Astrocyte (in vitro differentiated cells and primary cell): ENCODE results near the gene SLC1A3. TPM values are rescaled to one million over a fixed set of nuclear protein-coding genes. Genes with fewer than 3 reads are reported as not detected.

Source experiments
- DNase-seq: peaks from one replicate; pipeline ENCODE4 v3.0.0-alpha.2; 2010; ENCODE audit warnings: low read depth
- FAIRE-seq: peaks from 2 replicates; lab custom pipeline; 2011; peaks lifted over from hg19 to GRCh38; lab: Jason Lieb, UNC
- H2AFZ ChIP-seq: 2 replicates; pipeline ENCODE4 v1.6.0; 2012; ENCODE audit warnings: low read depth, low read length, inconsistent platforms
- H3K27ac ChIP-seq: 2 replicates; pipeline ENCODE4 v1.5.1; 2011; ENCODE audit warnings: low read depth, low read length, inconsistent platforms
- H3K27me3 ChIP-seq: 2 replicates; pipeline ENCODE4 v1.6.0; 2011; ENCODE audit warnings: low read length, inconsistent platforms; ENCODE audit not compliant: insufficient read depth
- H3K36me3 ChIP-seq: 2 replicates; pipeline ENCODE4 v1.5.1; 2011; ENCODE audit warnings: low read length, inconsistent platforms; ENCODE audit not compliant: insufficient read depth
- H3K4me1 ChIP-seq: 2 replicates; pipeline ENCODE4 v1.5.1; 2011; ENCODE audit warnings: low read length, inconsistent platforms; ENCODE audit not compliant: insufficient read depth
- H3K4me2 ChIP-seq: 2 replicates; pipeline ENCODE4 v1.6.0; 2012; ENCODE audit warnings: low read length, inconsistent platforms
- H3K4me3 ChIP-seq: 2 replicates; pipeline ENCODE4 v1.5.1; 2011; ENCODE audit warnings: low read depth, mild to moderate bottlenecking, low read length, inconsistent platforms; ENCODE audit not compliant: insufficient read depth
- H3K79me2 ChIP-seq: 2 replicates; pipeline ENCODE4 v1.6.0; 2012; ENCODE audit warnings: mild to moderate bottlenecking, low read length, inconsistent platforms; ENCODE audit not compliant: insufficient read depth
- H3K9ac ChIP-seq: 2 replicates; pipeline ENCODE4 v1.6.0; 2012; ENCODE audit warnings: mild to moderate bottlenecking, low read length, inconsistent platforms
- H3K9me3 ChIP-seq: 2 replicates; pipeline ENCODE4 v1.5.1; 2012; ENCODE audit warnings: low read depth, mild to moderate bottlenecking, low read length, inconsistent platforms; ENCODE audit not compliant: insufficient read depth
- H4K20me1 ChIP-seq: 2 replicates; pipeline ENCODE4 v1.6.0; 2012; ENCODE audit warnings: low read length, inconsistent platforms; ENCODE audit not compliant: insufficient read depth
- H3K27ac Mint-ChIP-seq: one replicate; pipeline ENCODE4 v1.8.0; 2021; ENCODE audit warnings: mild to moderate bottlenecking, mixed read lengths; ENCODE audit not compliant: unreplicated experiment
- H3K27me3 Mint-ChIP-seq: one replicate; pipeline ENCODE4 v1.8.0; 2021; ENCODE audit warnings: low read depth, mixed read lengths; ENCODE audit not compliant: unreplicated experiment
- H3K36me3 Mint-ChIP-seq: one replicate; pipeline ENCODE4 v1.8.0; 2021; ENCODE audit warnings: low read depth, mixed read lengths; ENCODE audit not compliant: unreplicated experiment
- H3K4me1 Mint-ChIP-seq: one replicate; pipeline ENCODE4 v1.8.0; 2021; ENCODE audit warnings: low read depth, mixed read lengths; ENCODE audit not compliant: unreplicated experiment
- H3K4me3 Mint-ChIP-seq: one replicate; pipeline ENCODE4 v1.8.0; 2021; ENCODE audit warnings: mild to moderate bottlenecking, moderate library complexity, mixed read lengths; ENCODE audit not compliant: unreplicated experiment
- H3K9me3 Mint-ChIP-seq: one replicate; pipeline ENCODE4 v1.8.0; 2021; ENCODE audit warnings: mild to moderate bottlenecking, mixed read lengths; ENCODE audit not compliant: unreplicated experiment
- EZH2 ChIP-seq: IDR thresholded peaks from 2 replicates; pipeline ENCODE4 v1.6.1; 2012; ENCODE audit warnings: mild to moderate bottlenecking, low read length, inconsistent platforms; ENCODE audit not compliant: insufficient read depth
- total RNA-seq: library from RNA; stranded (reverse); gene quantifications from 2 replicates; pipeline ENCODE4 v1.2.1, GENCODE V29; 2021
- TF ChIP-seq, protein P1 (sequence below): IDR thresholded peaks from 2 replicates; pipeline ENCODE4 v1.5.1; 2011; ENCODE audit warnings: low read depth, mild to moderate bottlenecking, inconsistent platforms, low read length, moderate library complexity; ENCODE audit not compliant: insufficient read depth

SLC1A3 gene
- total RNA-seq, 1 donor from 2014 or later, result 23.8 TPM

DNA sequence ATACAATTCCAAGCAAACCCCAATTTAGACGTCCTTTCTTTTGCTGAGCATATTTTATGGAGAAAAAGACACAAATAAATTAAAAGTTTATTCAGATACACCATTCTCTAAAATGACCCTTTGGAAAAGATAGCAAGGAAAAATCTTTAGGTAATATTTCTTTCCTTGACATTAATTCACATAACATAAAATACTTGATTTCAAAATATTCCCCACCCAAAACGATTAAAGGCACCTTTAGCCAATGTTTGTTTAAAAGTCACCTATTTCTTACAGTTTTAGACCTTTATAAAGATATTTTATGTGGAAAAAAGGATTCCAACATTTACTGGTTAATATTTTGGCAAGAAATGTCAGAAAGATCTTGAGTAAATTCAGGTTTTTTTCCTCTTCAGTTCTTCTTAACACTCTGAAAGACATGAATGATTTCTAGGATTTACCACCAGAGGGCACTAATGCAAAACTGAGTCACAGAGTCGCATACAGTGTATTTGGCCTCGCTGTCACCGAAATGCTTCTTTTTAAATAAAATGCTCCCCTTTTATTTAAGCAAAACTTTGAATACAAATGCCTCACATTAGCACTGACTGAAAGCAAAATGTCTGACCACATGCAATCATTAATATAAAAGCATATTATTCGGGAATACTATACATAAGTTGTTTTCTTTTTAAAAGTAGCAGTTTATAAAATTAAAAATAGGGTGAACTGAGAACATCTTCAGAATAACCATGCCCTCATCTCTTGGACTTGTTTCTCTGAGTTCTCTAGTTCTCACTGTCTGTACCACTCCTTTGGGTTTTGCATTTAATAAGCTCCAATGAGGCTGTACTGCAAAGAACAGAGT is 122.5 kb downstream of the SLC1A3 start:
- H3K27me3 Mint-ChIP-seq, result peaks cover 6% of the 10 kb centered on the region
- no peaks in the 10 kb centered on the region for H3K36me3 Mint-ChIP-seq
- no peaks in the 10 kb centered on the region for H3K9me3 Mint-ChIP-seq
- H3K27ac ChIP-seq, result no peak overlapping the region
- H3K36me3 ChIP-seq, result no peaks in the 10 kb centered on the region
- no peaks in the 10 kb centered on the region for H3K9me3 ChIP-seq
- H3K9ac ChIP-seq, result no peak overlapping the region
- H3K27ac Mint-ChIP-seq, result no peak overlapping the region
- peaks cover 4% of the 10 kb centered on the region for H3K27me3 ChIP-seq
- TF ChIP-seq, protein P1, sequence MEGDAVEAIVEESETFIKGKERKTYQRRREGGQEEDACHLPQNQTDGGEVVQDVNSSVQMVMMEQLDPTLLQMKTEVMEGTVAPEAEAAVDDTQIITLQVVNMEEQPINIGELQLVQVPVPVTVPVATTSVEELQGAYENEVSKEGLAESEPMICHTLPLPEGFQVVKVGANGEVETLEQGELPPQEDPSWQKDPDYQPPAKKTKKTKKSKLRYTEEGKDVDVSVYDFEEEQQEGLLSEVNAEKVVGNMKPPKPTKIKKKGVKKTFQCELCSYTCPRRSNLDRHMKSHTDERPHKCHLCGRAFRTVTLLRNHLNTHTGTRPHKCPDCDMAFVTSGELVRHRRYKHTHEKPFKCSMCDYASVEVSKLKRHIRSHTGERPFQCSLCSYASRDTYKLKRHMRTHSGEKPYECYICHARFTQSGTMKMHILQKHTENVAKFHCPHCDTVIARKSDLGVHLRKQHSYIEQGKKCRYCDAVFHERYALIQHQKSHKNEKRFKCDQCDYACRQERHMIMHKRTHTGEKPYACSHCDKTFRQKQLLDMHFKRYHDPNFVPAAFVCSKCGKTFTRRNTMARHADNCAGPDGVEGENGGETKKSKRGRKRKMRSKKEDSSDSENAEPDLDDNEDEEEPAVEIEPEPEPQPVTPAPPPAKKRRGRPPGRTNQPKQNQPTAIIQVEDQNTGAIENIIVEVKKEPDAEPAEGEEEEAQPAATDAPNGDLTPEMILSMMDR, result peak; percentile 78
- TF ChIP-seq EZH2, result no peak
- H3K4me2 ChIP-seq, result no peak overlapping the region
- no peak overlapping the region for H3K4me3 Mint-ChIP-seq
- no peak overlapping the region for H3K4me3 ChIP-seq
- H4K20me1 ChIP-seq, result no peaks in the 10 kb centered on the region
- no peaks in the 10 kb centered on the region for H3K4me1 ChIP-seq
- H3K79me2 ChIP-seq, result no peaks in the 10 kb centered on the region
- no peaks in the 10 kb centered on the region for H3K4me1 Mint-ChIP-seq
- DNase-seq, result peak; percentile 42
- H2AFZ ChIP-seq, result no peak overlapping the region
- no peak for FAIRE-seq

GRCh38 chr5:36730537-36731216 is 124.3 kb downstream of the SLC1A3 start:
- FAIRE-seq (no peak), DNase-seq (no peak)
- H3K36me3 ChIP-seq, result no peaks in the 10 kb centered on the region
- H4K20me1 ChIP-seq, result no peaks in the 10 kb centered on the region
- Mint-ChIP-seq H3K9me3 (no peaks in the 10 kb centered on the region), H3K4me1 (no peaks in the 10 kb centered on the region), H3K27me3 (peaks cover 14% of the 10 kb centered on the region), H3K4me3 (no peak overlapping the region), H3K36me3 (no peaks in the 10 kb centered on the region), H3K27ac (no peak overlapping the region)
- peaks cover 10% of the 10 kb centered on the region for H3K27me3 ChIP-seq
- H3K4me2 ChIP-seq, result no peak overlapping the region
- no peak overlapping the region for H2AFZ ChIP-seq
- H3K9ac ChIP-seq, result no peak overlapping the region
- no peaks in the 10 kb centered on the region for H3K9me3 ChIP-seq
- no peak overlapping the region for H3K27ac ChIP-seq
- H3K4me3 ChIP-seq, result no peak overlapping the region
- no peaks in the 10 kb centered on the region for H3K4me1 ChIP-seq
- H3K79me2 ChIP-seq, result no peaks in the 10 kb centered on the region
- TF ChIP-seq, protein P1, result no peak
- no peak for TF ChIP-seq EZH2
